ENCODE results near the gene AUTS2. TPM values are rescaled to one million over a fixed set of nuclear protein-coding genes. Genes with fewer than 3 reads are reported as not detected.

AUTS2 gene
- total and polyA plus RNA-seq, 9 of the 15 experiments (the other 6 are each of a cell fraction or from before 2014, with no cell fraction given): 0.58 TPM; not detected in 8

DNA sequence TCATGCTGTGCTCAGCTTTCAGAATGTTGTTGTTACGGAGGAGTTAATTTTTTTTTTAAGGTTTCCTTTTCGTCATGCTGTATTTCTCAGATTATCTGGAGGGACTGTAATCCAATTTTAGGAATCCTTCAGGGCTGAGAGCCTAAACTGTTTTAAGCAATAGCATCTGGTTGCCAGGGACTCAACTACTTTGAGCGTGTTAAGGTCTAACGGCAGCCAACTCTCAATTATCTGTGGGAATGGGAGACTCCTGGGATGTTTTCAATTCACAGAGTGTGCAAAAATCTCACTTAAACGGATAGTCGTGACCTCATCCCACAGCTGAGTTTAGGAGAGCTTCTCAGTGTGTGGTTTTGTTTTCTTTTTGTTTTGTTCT, 291.7 kb downstream of the AUTS2 start:
- H3K4me3 ChIP-seq: no peak overlapping the region
- TF ChIP-seq ZNF707 (CRISPR knock-in tag; conservative IDR thresholded peaks at IDR 0.05) (no peak), ZNF184 (CRISPR knock-in tag; IDR thresholded peaks at IDR 0.05) (no peak), SLC30A9 (CRISPR knock-in tag; IDR thresholded peaks at IDR 0.05) (no peak), TCF3 (CRISPR knock-in tag; IDR thresholded peaks at IDR 0.05) (no peak), BHLHE40 (IDR thresholded peaks at IDR 0.05; ENCODE audit: low read length) (no peak), CBX2 (IDR thresholded peaks at IDR 0.05; ENCODE audit: insufficient read depth, low read length, poor library complexity, severe bottlenecking) (no peak), TGIF2 (CRISPR knock-in tag; IDR thresholded peaks at IDR 0.05) (no peak), ELF2 (CRISPR knock-in tag; IDR thresholded peaks at IDR 0.05) (no peak), POLR2B (IDR thresholded peaks at IDR 0.05; ENCODE audit: low read depth, partially characterized antibody) (no peak), ZKSCAN1 (IDR thresholded peaks at IDR 0.05; ENCODE audit: low read depth, low read length) (no peak), RCOR1 (IDR thresholded peaks at IDR 0.05; ENCODE audit: borderline replicate concordance in 1 of 2, low read depth in 2 of 2, low read length in 2 of 2) (no peak)
- TF ChIP-seq, protein P1, sequence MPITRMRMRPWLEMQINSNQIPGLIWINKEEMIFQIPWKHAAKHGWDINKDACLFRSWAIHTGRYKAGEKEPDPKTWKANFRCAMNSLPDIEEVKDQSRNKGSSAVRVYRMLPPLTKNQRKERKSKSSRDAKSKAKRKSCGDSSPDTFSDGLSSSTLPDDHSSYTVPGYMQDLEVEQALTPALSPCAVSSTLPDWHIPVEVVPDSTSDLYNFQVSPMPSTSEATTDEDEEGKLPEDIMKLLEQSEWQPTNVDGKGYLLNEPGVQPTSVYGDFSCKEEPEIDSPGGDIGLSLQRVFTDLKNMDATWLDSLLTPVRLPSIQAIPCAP (CRISPR knock-in tag; IDR thresholded peaks at IDR 0.05; ENCODE audit: borderline replicate concordance): no peak
- TF ChIP-seq, protein P2, sequence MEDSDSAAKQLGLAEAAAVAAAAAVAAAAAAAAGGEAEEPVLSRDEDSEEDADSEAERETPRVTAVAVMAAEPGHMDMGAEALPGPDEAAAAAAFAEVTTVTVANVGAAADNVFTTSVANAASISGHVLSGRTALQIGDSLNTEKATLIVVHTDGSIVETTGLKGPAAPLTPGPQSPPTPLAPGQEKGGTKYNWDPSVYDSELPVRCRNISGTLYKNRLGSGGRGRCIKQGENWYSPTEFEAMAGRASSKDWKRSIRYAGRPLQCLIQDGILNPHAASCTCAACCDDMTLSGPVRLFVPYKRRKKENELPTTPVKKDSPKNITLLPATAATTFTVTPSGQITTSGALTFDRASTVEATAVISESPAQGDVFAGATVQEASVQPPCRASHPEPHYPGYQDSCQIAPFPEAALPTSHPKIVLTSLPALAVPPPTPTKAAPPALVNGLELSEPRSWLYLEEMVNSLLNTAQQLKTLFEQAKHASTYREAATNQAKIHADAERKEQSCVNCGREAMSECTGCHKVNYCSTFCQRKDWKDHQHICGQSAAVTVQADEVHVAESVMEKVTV (CRISPR knock-in tag; IDR thresholded peaks at IDR 0.05): no peak
- TF ChIP-seq, protein P3, sequence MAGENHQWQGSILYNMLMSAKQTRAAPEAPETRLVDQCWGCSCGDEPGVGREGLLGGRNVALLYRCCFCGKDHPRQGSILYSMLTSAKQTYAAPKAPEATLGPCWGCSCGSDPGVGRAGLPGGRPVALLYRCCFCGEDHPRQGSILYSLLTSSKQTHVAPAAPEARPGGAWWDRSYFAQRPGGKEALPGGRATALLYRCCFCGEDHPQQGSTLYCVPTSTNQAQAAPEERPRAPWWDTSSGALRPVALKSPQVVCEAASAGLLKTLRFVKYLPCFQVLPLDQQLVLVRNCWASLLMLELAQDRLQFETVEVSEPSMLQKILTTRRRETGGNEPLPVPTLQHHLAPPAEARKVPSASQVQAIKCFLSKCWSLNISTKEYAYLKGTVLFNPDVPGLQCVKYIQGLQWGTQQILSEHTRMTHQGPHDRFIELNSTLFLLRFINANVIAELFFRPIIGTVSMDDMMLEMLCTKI (IDR thresholded peaks at IDR 0.05; ENCODE audit: partially characterized antibody): no peak
- TF ChIP-seq, protein P4, sequence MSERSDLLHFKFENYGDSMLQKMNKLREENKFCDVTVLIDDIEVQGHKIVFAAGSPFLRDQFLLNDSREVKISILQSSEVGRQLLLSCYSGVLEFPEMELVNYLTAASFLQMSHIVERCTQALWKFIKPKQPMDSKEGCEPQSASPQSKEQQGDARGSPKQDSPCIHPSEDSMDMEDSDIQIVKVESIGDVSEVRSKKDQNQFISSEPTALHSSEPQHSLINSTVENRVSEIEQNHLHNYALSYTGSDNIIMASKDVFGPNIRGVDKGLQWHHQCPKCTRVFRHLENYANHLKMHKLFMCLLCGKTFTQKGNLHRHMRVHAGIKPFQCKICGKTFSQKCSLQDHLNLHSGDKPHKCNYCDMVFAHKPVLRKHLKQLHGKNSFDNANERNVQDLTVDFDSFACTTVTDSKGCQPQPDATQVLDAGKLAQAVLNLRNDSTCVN (CRISPR knock-in tag; IDR thresholded peaks at IDR 0.05): no peak

More for the DNA sequence above, 291.7 kb downstream of the AUTS2 start:
- Histone ChIP-seq H3K4me2 (ENCODE audit: insufficient read depth, low read length) (no peak overlapping the region), H3K27me3 (ENCODE audit: control insufficient read depth in 2 of 2, insufficient read depth in 2 of 2, low read length in 2 of 2) (no peaks in the 10 kb centered on the region; a peak in 2 of 5 replicates), H3K27ac (ENCODE audit: extremely low read depth, low read depth, low read length) (no peak overlapping the region), H3K9me1 (ENCODE audit: control insufficient read depth, insufficient read depth, low read length) (no peaks in the 10 kb centered on the region), H3K79me2 (ENCODE audit: control insufficient read depth, insufficient read depth, low read length) (no peaks in the 10 kb centered on the region), H3K4me1 (replicated peaks in 1 of 2; ENCODE audit: control insufficient read depth in 2 of 2, insufficient read depth in 2 of 2, low read length in 2 of 2) (no peaks in the 10 kb centered on the region), H3K36me3 (ENCODE audit: control insufficient read depth, insufficient read depth, low read length) (no peaks in the 10 kb centered on the region), H3K9me3 (replicated peaks; ENCODE audit: control insufficient read depth, insufficient read depth, low read depth, low read length) (no peaks in the 10 kb centered on the region), H4K20me1 (replicated peaks; ENCODE audit: control insufficient read depth, insufficient read depth, low read length) (no peaks in the 10 kb centered on the region), H2AFZ (ENCODE audit: low read depth, low read length) (no peak overlapping the region), H3K9ac (ENCODE audit: insufficient read depth in 1 of 2, low read depth in 2 of 2, low read length in 2 of 2) (no peak overlapping the region)
- FAIRE-seq (no peak), ATAC-seq (no peak), DNase-seq (ENCODE audit: extremely low read depth in 1 of 4, low spot score in 3 of 4) (no peak)
- no TSS peak for BruUV-seq (replicated peaks)
- in situ Hi-C loops (cut with MboI): no loop called here
- POLR2A ChIA-PET: no interaction called here
- 0% methylated on average over 6 of the region's 6 CpGs for WGBS (ENCODE audit: insufficient coverage, low coverage, missing lambda C conversion rate)
- intact Hi-C loops (cut with micrococcal nuclease): no loop called here
- CTCF ChIA-PET (ENCODE audit: low intra/inter-chr PET ratio): no interaction called here
